MM.1S (cell line): ENCODE data around the gene LRG1.

Experiments used
- DNase-seq: peaks from one replicate; pipeline ENCODE4 v3.0.0-alpha.2; 2015
- H2AFZ ChIP-seq: fragments of 300-600 bp; sonication (generic); 2 replicates; pipeline ENCODE4 v1.6.0; 2016; ENCODE audit warnings: antibody characterized with exemption, low read length
- H3F3A ChIP-seq: fragments of 300-600 bp; sonication (generic); 2 replicates; pipeline ENCODE4 v1.6.1; 2016; ENCODE audit warnings: mild to moderate bottlenecking, antibody characterized with exemption, low read length, moderate library complexity, mixed read lengths; ENCODE audit not compliant: insufficient read depth
- H3K27ac ChIP-seq: fragments of 300-600 bp; sonication (generic); 2 replicates; pipeline ENCODE4 v1.5.1; 2016; ENCODE audit warnings: mild to moderate bottlenecking, low read length
- H3K27me3 ChIP-seq: fragments of 300-600 bp; sonication (generic); replicated peaks from 2 replicates; pipeline ENCODE4 v1.6.0; 2016; ENCODE audit warnings: low read length; ENCODE audit not compliant: insufficient read depth
- H3K36me3 ChIP-seq: fragments of 300-600 bp; sonication (generic); replicated peaks from 2 replicates; pipeline ENCODE4 v1.6.1; 2016; ENCODE audit warnings: mild to moderate bottlenecking, low read length, mixed read lengths; ENCODE audit not compliant: insufficient read depth
- H3K4me1 ChIP-seq: fragments of 300-600 bp; sonication (generic); 2 replicates; pipeline ENCODE4 v1.6.1; 2016; ENCODE audit warnings: low read length, mixed read lengths
- H3K4me2 ChIP-seq: fragments of 300-600 bp; sonication (generic); 2 replicates; pipeline ENCODE4 v1.6.0; 2016; ENCODE audit warnings: low read depth, low read length
- H3K4me3 ChIP-seq: fragments of 300-600 bp; sonication (generic); 2 replicates; pipeline ENCODE4 v1.5.1; 2016; ENCODE audit warnings: low read length, mixed read lengths
- H3K79me2 ChIP-seq: fragments of 300-600 bp; sonication (generic); 2 replicates; pipeline ENCODE4 v1.6.1; 2016; ENCODE audit warnings: mixed run types, low read length, mixed read lengths
- H3K9ac ChIP-seq: fragments of 300-600 bp; sonication (generic); 2 replicates; pipeline ENCODE4 v1.6.1; 2016; ENCODE audit warnings: low read length, mixed read lengths
- H3K9me2 ChIP-seq: fragments of 300-600 bp; sonication (generic); replicated peaks from 2 replicates; pipeline ENCODE4 v1.6.1; 2016; ENCODE audit warnings: mild to moderate bottlenecking, low read length, mixed read lengths; ENCODE audit not compliant: insufficient read depth
- H3K9me3 ChIP-seq: fragments of 300-600 bp; sonication (generic); replicated peaks from 2 replicates; pipeline ENCODE4 v1.6.1; 2016; ENCODE audit warnings: mild to moderate bottlenecking, low read length, mixed read lengths; ENCODE audit not compliant: insufficient read depth
- H4K20me1 ChIP-seq: fragments of 300-600 bp; sonication (generic); 2 replicates; pipeline ENCODE4 v1.6.1; 2016; ENCODE audit warnings: mild to moderate bottlenecking, low read length, moderate library complexity, mixed read lengths; ENCODE audit not compliant: insufficient read depth
- EZH2 ChIP-seq: fragments of 300-600 bp; sonication (generic); optimal IDR thresholded peaks from 2 replicates; pipeline ENCODE3; 2017; ENCODE audit warnings: low read depth, mild to moderate bottlenecking, antibody characterized with exemption, low read length, mixed read lengths
- EZH2phosphoT487 ChIP-seq: fragments of 300-600 bp; sonication (generic); IDR thresholded peaks from 2 replicates; pipeline ENCODE4 v1.6.1; 2018; ENCODE audit warnings: antibody characterized with exemption, low read length
- TF ChIP-seq, protein P1 (sequence below): fragments of 300-600 bp; sonication (generic); IDR thresholded peaks from 2 replicates; pipeline ENCODE4 v1.5.1; 2016; ENCODE audit warnings: antibody characterized with exemption, low read length, mixed read lengths

The LRG1 gene

DNA sequence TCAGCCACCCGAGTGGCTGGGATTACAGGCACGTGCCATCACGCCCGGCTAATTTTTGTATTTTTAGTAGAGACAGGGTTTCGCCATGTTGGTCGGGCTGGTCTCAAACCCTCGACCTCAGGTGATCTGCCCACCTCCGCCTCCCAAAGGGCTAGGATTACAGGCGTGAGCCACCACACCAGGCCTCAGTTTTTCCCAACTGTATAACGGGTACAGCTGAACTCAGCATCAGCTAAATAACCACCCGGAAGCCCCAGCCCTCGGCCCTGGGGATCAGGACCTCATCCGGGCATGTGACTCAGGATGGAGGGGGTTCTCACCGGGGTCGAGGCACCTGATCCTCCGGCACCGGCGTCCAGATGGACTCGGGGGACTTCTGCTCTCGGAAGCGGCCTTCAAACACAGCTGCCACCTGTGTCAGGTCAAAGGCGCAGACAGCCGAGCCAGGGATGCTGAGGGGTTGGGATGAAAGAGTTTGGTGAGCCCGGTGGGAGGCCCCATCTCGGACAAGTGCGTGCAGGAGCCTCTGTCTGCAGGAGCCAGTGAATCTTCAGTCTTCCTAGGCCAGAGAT lies 10.7 kb upstream of the LRG1 start:
- no peaks in the 10 kb centered on the region for H4K20me1 ChIP-seq
- H3K36me3 ChIP-seq = no peaks in the 10 kb centered on the region
- no peak overlapping the region for H3K27ac ChIP-seq
- TF ChIP-seq, protein P1, sequence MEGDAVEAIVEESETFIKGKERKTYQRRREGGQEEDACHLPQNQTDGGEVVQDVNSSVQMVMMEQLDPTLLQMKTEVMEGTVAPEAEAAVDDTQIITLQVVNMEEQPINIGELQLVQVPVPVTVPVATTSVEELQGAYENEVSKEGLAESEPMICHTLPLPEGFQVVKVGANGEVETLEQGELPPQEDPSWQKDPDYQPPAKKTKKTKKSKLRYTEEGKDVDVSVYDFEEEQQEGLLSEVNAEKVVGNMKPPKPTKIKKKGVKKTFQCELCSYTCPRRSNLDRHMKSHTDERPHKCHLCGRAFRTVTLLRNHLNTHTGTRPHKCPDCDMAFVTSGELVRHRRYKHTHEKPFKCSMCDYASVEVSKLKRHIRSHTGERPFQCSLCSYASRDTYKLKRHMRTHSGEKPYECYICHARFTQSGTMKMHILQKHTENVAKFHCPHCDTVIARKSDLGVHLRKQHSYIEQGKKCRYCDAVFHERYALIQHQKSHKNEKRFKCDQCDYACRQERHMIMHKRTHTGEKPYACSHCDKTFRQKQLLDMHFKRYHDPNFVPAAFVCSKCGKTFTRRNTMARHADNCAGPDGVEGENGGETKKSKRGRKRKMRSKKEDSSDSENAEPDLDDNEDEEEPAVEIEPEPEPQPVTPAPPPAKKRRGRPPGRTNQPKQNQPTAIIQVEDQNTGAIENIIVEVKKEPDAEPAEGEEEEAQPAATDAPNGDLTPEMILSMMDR = no peak
- no peak for TF ChIP-seq EZH2phosphoT487
- TF ChIP-seq EZH2 = no peak
- no peak overlapping the region for H2AFZ ChIP-seq
- DNase-seq = no peak
- H3K79me2 ChIP-seq = no peaks in the 10 kb centered on the region
- no peak overlapping the region for H3K9ac ChIP-seq
- H3K4me1 ChIP-seq = no peaks in the 10 kb centered on the region
- no peak overlapping the region for H3K4me3 ChIP-seq
- no peaks in the 10 kb centered on the region for H3K9me2 ChIP-seq
- no peaks in the 10 kb centered on the region for H3F3A ChIP-seq
- peaks cover 80% of the 10 kb centered on the region for H3K27me3 ChIP-seq
- no peak overlapping the region for H3K4me2 ChIP-seq
- H3K9me3 ChIP-seq = no peaks in the 10 kb centered on the region

DNA sequence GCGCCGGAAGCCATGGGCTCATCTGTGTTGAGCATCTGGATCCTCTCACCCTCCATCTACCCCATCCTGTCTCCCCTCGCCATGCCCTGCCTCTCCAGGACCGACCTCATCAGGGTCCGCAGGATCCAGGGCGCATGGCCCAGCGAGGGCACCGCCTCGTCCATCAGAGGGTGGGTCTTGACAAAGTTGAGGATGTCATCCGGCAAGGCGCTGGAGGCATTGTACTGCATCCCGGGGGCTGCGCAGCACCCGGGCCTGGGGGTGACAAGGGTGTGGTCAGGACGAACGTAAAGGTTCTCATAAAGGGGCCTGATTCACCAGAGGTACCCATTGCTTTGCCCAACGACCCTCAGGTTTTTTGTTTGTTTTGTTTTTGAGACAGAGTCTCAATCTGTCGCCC lies 10.2 kb upstream of the LRG1 start:
- Histone ChIP-seq H4K20me1 (no peaks in the 10 kb centered on the region), H3K4me2 (no peak overlapping the region), H3K27ac (no peak overlapping the region), H3F3A (no peaks in the 10 kb centered on the region), H3K9me3 (no peaks in the 10 kb centered on the region), H3K4me1 (no peaks in the 10 kb centered on the region), H3K27me3 (peaks cover 78% of the 10 kb centered on the region), H2AFZ (no peak overlapping the region), H3K36me3 (no peaks in the 10 kb centered on the region), H3K9me2 (no peaks in the 10 kb centered on the region), H3K4me3 (no peak overlapping the region), H3K79me2 (no peaks in the 10 kb centered on the region), H3K9ac (no peak overlapping the region)
- no peak for DNase-seq
- TF ChIP-seq, protein P1 = no peak
- no peak for TF ChIP-seq EZH2phosphoT487
- TF ChIP-seq EZH2 = no peak

DNA sequence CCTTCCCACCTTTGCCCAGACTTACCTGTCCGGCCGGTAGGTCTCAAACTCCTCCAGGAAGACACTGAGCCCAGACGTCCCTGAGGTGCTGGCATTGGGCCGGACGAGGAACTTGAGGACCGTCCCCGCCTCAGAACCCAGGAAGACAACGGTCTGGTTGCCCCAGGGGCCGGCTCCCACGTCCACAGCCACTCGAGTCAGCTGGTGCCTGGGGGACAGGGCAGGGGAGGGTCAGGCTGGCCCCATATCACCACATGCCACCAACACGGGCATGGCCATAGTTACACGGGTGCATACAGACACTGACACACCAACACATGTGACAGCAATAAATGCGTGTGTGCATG lies 8.4 kb upstream of the LRG1 start:
- TF ChIP-seq, protein P1 = no peak
- no peak for TF ChIP-seq EZH2phosphoT487
- no peak for TF ChIP-seq EZH2
- H3K79me2 ChIP-seq = no peaks in the 10 kb centered on the region
- no peaks in the 10 kb centered on the region for H3K9me2 ChIP-seq
- no peaks in the 10 kb centered on the region for H3K9me3 ChIP-seq
- no peaks in the 10 kb centered on the region for H3K4me1 ChIP-seq
- no peak overlapping the region for H3K4me2 ChIP-seq
- no peaks in the 10 kb centered on the region for H3K36me3 ChIP-seq
- H3K27me3 ChIP-seq = peaks cover 77% of the 10 kb centered on the region
- DNase-seq = no peak
- H4K20me1 ChIP-seq = no peaks in the 10 kb centered on the region
- H2AFZ ChIP-seq = no peak overlapping the region
- no peak overlapping the region for H3K27ac ChIP-seq
- H3F3A ChIP-seq = no peaks in the 10 kb centered on the region
- no peak overlapping the region for H3K9ac ChIP-seq
- no peak overlapping the region for H3K4me3 ChIP-seq
